NCI-H69 (cell line): ENCODE measurements around the gene MYO5A.
"Not testable (repeated sequence)": the region's sequence is repeated elsewhere in the genome, so short reads cannot be mapped to it uniquely, and the experiment has no call there.

Source experiments
- DNase-seq: peaks from one replicate; lab custom pipeline; 2025; lab: John Stamatoyannopoulos, UW

MYO5A gene

GRCh38 chr15:52288986-52289385 is 239.7 kb downstream of the MYO5A start:
- no peak for DNase-seq

DNA sequence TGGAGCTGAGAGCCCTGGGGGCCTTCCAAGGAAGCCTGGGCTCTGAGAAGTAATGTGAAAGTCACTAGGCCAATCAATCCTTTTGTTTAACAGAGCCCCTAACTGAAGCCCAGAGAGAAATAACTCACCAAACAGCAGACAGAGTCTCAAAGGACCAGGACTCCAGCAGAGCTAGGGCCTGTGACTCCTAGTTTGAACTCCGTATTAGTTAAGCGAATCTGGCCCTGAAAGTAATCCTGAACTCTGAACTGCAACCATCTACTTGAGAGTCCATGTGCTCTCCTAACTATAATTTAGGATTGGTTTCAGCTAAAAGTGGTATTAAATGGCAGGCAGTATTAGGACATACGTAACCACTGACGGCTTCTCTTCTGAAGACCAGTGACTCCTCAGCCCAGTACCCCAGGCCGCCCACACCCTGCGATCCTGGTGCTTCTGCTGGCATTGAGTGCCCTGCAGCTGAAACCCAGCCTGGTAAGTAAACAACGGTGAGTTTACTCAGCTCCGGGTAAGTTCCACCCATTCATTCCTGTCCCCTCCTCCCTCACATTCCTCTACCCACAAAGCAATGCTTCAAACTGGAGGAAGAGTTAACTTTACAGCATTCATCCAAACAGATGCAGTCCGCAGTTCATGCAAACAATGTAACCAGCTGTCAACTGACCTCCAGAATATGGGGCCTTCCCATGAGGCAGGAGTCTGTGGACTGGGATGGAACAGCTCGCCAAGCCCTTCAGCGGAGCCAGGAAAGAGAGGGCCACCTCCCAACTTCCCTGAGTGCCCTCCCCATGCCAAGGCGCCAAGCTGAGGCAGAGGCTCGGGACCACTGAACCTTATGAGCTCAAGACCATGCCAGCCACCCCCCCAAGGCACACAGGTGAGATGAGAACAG is 240.4 kb downstream of the MYO5A start:
- peak; percentile 86 for DNase-seq

GRCh38 chr15:52287114-52287513 is 241.6 kb downstream of the MYO5A start:
- no peak for DNase-seq

GRCh38 chr15:52285941-52286340 is 242.7 kb downstream of the MYO5A start:
- DNase-seq: not testable (repeated sequence)

DNA sequence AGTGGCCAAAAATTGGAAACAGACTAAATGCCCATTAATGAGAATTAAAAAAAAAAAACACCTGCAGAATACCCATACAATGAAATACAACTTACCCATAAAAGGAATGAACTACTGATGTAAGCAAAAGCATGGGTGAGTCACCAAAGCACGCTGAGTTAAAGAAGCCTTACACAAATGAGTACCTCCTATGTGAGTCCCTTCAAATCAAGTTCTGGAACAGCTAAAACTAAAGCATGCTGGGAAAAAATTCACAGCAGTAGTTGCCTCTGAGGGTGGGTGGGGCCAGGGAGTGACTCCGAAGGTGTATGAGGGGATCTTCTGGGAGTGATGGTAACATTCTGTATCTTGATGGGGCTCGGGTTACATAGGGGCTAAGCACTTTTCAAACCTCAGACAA is 244.5 kb downstream of the MYO5A start:
- DNase-seq: no peak

- DNase-seq: no peak
Observed at GRCh38 chr15:52283281-52283680, 245.4 kb downstream of the MYO5A start.

DNA sequence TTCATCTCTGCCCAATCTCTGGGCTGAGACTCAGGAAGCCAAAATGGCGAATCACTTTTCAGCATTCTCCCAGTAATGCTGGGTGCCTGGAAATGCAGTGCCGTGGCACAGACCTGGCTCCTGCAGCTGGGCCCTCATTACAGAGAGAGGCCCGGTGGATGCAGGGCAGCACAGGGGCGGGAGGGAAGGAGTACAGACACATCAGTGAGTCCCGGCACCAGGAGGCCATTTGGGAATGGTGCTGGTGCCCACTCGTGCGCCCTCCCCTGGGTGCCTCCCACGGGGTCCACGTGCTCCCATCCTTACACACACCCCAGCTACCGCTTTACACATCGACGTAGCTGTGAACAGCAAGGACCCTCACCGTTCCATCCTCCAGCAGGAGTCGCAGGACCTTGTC is 246.3 kb downstream of the MYO5A start:
- DNase-seq: no peak

DNA sequence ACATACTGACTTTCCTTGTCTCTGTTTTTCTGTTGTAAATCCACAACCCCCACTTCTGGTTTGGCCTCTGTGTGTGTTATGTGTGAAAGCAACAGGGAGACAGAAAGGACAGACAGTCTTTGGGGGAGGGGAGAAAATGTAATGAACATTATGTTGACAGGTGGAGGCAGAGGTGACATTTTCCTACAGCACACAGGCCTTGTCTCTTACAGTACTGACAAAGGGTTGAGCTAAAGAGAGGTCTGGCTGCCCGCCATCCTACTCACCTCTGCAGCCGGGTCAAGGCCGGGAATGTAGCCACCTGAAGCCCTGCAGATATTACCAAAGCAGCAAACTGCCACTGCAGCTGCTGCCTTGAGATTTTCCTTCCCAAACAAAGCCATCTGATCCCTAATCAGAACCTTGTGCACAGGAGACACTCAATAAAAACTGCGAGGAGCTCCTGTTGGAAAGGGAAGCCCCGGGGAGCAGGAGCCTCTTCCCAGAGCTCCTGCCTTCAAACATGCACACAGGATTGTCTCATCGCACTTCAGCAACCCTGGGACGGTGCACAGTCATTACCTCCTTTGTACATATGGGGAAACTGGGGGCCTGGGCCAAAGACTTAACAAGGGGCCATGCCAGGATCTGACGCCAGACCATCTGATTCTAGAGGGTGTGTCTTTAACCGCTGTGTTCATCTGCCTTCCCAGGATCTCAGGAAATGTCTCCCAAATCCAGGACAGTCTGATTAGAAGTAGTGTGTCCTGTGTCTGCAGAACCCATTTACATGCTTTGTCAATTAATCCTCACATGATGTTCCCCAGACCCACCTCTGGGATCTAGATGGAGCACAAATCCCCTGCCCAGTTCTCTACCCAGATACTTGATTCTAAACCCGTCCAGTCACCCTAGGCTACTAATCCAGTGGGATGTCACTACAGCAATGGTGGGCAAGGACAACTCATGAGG is 247.3 kb downstream of the MYO5A start:
- no peak for DNase-seq

- DNase-seq: no peak
Observed at GRCh38 chr15:52280326-52281084, 248.2 kb downstream of the MYO5A start.

GRCh38 chr15:52278636-52279367 is 249.9 kb downstream of the MYO5A start:
- DNase-seq: no peak

DNA sequence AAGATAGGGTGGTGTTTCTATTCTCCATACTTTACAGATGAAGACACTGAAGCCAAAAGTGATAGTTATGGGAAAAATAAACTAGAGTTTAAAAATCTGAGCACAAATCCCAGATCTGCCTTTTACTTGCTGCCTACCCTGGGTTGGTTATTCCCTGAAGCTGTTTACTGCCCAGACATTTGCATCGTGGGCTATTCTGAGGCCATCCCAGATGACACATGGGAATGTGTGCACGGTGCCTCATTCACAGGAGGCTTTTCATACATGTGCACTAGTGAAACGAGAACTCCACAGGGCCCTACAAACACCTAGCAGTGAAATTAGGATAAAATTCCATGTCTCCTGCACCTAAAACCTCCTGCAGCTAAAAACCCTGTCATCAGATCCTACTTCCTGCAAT is 250.5 kb downstream of the MYO5A start:
- DNase-seq: no peak

DNA sequence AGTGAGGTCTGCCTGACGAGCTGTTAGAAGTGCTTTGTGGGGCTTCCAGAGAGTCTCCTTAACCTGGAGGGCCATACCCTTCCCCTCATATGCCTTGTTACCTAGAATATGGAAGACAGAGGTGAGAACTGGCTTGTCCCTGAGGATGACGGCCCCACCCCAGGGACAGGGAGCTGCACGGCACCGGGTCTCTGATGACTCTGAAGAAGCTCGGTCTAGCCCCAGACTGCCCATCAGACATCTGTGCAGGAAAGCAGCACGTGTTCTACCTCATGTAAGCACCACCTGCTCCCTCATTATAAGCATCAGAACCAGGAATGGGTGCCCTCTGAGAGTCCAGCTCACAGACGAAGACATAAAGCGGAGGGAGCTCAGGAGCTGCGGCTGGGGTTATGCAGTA is 251.1 kb downstream of the MYO5A start:
- DNase-seq: no peak

DNA sequence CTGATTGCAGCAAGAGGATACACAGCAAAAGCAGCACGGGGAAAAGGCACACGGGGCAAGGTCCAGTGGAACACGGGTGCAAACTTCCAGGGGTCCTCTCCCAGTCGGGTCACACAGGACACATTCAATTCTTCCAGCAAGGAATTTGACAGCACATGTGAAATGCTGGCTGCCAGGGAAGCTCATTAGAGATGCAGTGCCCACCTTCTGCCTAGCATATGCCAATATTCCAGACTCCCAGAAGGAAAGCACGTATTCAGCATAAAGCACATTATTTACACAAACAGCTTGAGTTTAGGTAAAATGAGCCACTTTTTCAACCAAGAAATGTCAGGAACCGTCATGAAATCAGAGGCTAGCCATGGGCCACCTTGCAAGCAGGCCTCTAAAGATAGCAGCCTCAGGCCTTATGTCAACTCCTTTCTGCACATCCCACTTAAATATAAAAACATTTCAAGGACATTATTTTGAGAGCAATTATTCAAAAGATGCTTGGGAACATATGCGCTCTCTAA is 252.4 kb downstream of the MYO5A start:
- no peak for DNase-seq

GRCh38 chr15:52263563-52264282 is 265.0 kb downstream of the MYO5A start:
- DNase-seq: no peak

- DNase-seq: no peak
Observed at GRCh38 chr15:52262364-52262763, 266.3 kb downstream of the MYO5A start.

GRCh38 chr15:52261498-52262242 is 267.0 kb downstream of the MYO5A start:
- peak; percentile 94 for DNase-seq

DNA sequence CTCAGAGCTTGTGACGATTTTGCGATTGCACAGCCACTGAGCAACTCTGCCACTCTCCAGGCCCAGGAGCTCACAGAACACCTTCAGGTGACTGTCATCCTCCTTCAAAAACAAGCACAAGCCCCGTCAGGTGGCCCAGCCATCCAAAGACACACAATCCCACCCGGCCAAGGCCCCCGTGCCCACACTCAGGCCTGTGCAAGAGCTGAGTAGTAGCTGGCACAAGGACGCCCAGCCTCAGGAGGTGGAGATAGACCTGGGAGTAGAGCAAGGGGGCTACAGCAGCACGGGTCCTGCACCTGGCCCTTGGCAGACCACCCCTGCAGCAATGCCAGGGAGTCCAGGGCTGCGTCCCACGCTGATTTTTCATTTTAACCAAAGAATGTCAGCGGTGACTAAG is 267.7 kb downstream of the MYO5A start:
- DNase-seq: no peak

DNA sequence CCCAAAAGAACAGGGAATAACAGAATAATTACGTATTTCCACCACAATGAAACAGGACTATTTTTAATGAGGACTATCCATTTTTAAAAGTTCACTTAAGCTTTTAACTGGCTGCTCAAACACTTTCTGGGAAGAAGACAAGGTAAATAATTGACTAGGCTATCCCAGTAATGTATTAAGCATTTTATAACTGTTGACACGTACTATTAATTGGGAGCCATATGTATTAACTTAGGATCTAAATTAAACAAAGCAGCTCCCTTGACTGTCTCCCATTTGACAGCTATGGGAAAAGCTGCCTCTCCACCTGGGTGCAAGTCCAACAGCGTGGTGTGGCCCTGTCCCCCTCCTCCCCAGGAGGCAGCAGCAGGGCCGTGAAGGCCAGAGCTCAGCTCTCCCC is 269.2 kb downstream of the MYO5A start:
- DNase-seq: no peak

- DNase-seq: no peak
Observed at GRCh38 chr15:52258461-52258860, 270.2 kb downstream of the MYO5A start.

DNA sequence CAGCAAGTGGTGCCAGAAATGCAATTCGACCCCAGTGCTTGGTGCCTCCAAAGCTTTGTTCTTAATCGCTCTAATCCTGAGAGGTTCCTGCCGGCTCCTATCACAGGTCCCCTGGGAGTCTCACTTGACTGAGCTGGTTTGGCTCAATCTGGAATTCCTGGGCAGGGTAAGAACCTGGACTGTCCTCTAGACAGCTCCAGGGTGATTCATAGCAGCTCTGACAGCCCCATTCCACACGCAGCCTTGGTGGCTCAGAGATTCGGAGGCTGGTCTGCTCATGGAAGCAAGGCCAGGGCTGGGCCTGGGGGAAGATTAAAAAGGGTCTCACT is 271.0 kb downstream of the MYO5A start:
- DNase-seq: peak; percentile 53
